ENCODE measurements around the gene TAOK3. TPM values are rescaled to one million over a fixed set of nuclear protein-coding genes. Genes with fewer than 3 reads are reported as not detected.
"Not testable (repeated sequence)": the region's sequence is repeated elsewhere in the genome, so short reads cannot be mapped to it uniquely, and the experiment has no call there.

Gene TAOK3
- total and polyA plus RNA-seq, 2 of the 8 experiments (the other 6 are each of a cell fraction or from before 2014, with no cell fraction given): 5.2 to 9.3 TPM

GRCh38 chr12:118408241-118408640, 35.5 kb upstream of the TAOK3 start:
- POLR2A ChIA-PET (ENCODE audit: partially characterized antibody): interaction anchor here (1.2 kb wide), 1 partner anchor 15 kb away, joined by 3 read pairs; no protein-coding TSS in a partner anchor
- H3K18ac ChIP-seq (ENCODE audit: extremely low read depth, low read length); H2AK5ac ChIP-seq (ENCODE audit: low read depth, low read length); H3K79me1 ChIP-seq (ENCODE audit: low read depth, low read length); H2BK120ac ChIP-seq (replicated peaks; ENCODE audit: low read depth, low read length); H2BK12ac ChIP-seq (ENCODE audit: low read depth, low read length); H3K27me3 ChIP-seq (replicated peaks in 1 of 4; ENCODE audit: control insufficient read depth in 3 of 4, extremely low read depth in 1 of 4, insufficient read depth in 3 of 4, low read length in 3 of 4); H3K23ac ChIP-seq (ENCODE audit: insufficient read length); H3K9ac ChIP-seq (replicated peaks in 1 of 4; ENCODE audit: extremely low read depth in 1 of 4, low read depth in 3 of 4, low read length in 3 of 4); H2BK15ac ChIP-seq (ENCODE audit: low read length); H4K91ac ChIP-seq (replicated peaks; ENCODE audit: insufficient read length, low read length); H3K4me1 ChIP-seq (replicated peaks in 1 of 4; ENCODE audit: control insufficient read depth in 3 of 4, insufficient read depth in 4 of 4, low read length in 3 of 4); H3K79me2 ChIP-seq (ENCODE audit: control insufficient read depth in 1 of 2, insufficient read depth in 2 of 2, low read length in 2 of 2); H3K9me3 ChIP-seq (ENCODE audit: insufficient read depth in 2 of 2, low read depth in 1 of 2, low read length in 1 of 2); DNase-seq (ENCODE audit: low read depth in 1 of 2, low spot score in 2 of 2); H3K27ac ChIP-seq (ENCODE audit: low read depth, low read length); H3K14ac ChIP-seq (ENCODE audit: insufficient read length); H3K4ac ChIP-seq (replicated peaks; ENCODE audit: insufficient read length, low read depth, low read length); FAIRE-seq; H2AFZ ChIP-seq (ENCODE audit: low read length); H2BK20ac ChIP-seq (ENCODE audit: low read length); H3K4me3 ChIP-seq (ENCODE audit: extremely low read depth in 1 of 4, insufficient read depth in 2 of 4, low read depth in 3 of 4, low read length in 4 of 4); H4K5ac ChIP-seq (ENCODE audit: insufficient read length, low read depth, low read length); H3K23me2 ChIP-seq (ENCODE audit: low read depth, low read length); H3K4me2 ChIP-seq (ENCODE audit: insufficient read depth in 1 of 2, low read depth in 2 of 2, low read length in 2 of 2); H4K8ac ChIP-seq (ENCODE audit: extremely low read depth, insufficient read depth, low read length); H3K56ac ChIP-seq (replicated peaks; ENCODE audit: insufficient read length, low read depth, low read length); H2BK5ac ChIP-seq (ENCODE audit: low read depth, low read length); H4K20me1 ChIP-seq (replicated peaks in 1 of 2; ENCODE audit: control insufficient read depth in 1 of 2, insufficient read depth in 2 of 2, low read length in 2 of 2): not testable (repeated sequence)
- CTCF ChIA-PET (ENCODE audit: partially characterized antibody): interaction anchor here (0.8 to 1.6 kb wide), 2 partner anchors 14 to 24 kb away, joined by 3 read pairs; no protein-coding TSS in a partner anchor
- WGBS, 2 experiments (ENCODE audit: extremely low coverage in 1 of 2, insufficient coverage in 1 of 2, insufficient read length in 1 of 2, insufficient replicate concordance in 2 of 2, low coverage in 1 of 2, low lambda C conversion rate in 2 of 2, missing lambda C conversion rate in 1 of 2): 94% methylated on average over 8 of the region's 8 CpGs; no CpG with 5 or more reads in 1 of the 2 experiments
- H3K36me3 ChIP-seq (ENCODE audit: control insufficient read depth in 2 of 4, insufficient read depth in 4 of 4, low read length in 3 of 4): peaks cover 2 to 49% (median 30%) of the 10 kb centered on the region in 4 experiments
